Embryonic facial prominence (tissue), 1 donor: ENCODE measurements around the gene CAMKV.
"Not testable (repeated sequence)": the region's sequence is repeated elsewhere in the genome, so short reads cannot be mapped to it uniquely, and the experiment has no call there.

ENCODE experiments used
- DNase-seq: peaks from one replicate; pipeline ENCODE4 v3.0.0-alpha.2; 2016; ENCODE audit errors: extremely low spot score

Gene CAMKV

DNA sequence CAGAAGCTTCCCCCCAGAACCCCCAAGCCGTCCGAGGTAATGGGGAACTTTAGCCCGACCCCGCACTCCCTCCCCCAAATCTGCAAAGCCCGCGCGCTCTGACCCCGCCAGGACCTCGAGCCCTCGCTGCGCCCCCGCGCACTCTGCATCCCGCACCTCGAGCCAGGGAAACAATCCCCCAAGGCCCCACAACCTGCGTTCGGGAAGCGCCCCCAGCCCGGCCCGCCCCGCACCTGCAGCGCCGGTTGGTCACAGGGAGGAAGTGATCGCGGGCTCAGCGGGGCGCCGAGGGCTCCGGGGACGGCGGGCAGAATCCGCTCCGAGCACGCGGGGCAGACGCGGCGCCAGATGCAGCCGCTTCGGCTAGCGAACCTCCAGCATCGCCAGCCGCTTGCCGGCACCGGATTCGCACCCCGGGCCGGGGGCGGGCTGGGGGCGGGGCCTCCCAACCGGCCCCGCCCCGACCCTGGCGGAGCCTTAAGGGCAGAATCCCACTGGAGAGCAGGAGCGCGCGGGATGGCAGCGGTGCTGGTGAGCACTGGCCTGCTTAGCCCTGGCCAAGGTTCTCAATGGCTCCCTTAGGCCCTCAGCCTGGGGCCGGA is at the start of gene CAMKV:
CAMKV (minus strand) TSS at position 382 of the 602 bp plus-strand sequence. CDS start 7,518 bp downstream, outside the sequence.
- no peak for DNase-seq

DNA sequence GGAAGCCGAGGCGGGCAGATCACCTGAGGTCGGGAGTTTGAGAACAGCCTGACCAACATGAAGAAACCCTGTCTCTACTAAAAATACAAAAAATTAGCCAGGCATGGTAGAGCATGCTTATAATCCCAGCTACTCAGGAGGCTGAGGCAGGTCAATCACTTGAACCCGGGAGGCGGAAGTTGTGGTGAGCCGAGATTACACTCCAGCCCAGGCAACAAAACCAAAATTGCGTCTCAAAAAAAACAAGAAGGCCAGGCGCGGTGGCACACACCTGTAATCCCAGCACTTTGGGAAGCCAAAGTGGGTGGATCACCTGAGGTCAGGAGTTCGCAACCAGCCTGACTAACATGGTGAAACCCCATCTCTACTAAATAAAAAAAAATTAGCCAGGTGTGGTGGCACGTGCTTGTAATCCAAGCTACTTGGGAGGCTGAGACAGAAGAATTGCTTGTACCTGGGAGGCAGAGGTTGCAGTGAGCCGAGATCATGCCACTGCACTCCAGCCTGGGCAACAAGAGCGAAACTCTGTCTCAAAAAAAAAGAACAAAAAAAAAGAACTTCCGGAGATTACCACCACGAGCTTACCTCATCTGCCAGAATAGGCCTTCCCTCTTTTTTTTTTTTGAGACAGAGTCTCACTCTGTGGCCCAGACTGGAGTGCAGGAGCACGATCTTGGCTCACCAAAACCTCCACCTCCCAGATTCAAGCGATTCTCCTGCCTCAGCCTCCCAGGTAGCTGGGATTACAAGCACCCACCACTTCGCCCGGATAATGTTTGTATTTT is 48.3 kb upstream of the CAMKV start:
- DNase-seq = not testable (repeated sequence)

GRCh38 chr3:49916686-49917085 is 47.0 kb upstream of the CAMKV start:
- no peak for DNase-seq

DNA sequence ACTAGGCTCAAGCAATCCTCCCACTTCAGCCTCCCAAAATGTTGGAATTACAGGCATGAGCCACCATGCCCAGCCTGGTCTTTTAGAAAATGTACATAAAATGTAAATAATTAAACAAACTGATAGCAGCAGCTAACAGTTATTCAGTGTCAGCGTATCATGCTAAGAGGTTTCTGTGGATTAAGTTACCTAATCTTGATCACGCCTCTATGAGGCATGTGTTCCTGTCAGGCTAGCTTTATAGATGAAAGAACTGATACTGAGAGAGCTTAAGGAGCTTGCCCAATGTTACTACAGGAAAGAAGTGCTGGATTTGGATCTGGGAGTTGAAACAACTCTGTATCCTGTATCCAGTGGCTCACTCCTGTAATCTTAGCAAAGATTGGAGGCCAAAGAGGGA is 45.2 kb upstream of the CAMKV start:
- DNase-seq = no peak

GRCh38 chr3:49912881-49913281 is 43.2 kb upstream of the CAMKV start:
- DNase-seq = no peak

GRCh38 chr3:49911611-49912010 is 41.9 kb upstream of the CAMKV start:
- no peak for DNase-seq

DNA sequence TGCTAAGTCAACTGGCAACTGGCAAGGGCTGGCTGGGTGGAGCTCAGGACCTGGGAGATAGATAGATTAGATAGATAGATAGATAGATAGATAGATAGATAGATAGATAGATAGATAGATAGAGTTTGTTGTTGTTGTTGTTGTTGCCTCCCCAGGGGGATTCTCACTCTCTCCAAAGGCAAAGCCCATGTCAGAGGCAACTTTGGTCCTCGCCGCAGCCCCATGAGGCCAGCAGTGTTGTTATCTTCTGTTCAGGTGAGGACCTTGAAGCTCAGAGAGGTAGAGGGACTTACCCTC is 41.4 kb upstream of the CAMKV start:
- no peak for DNase-seq

GRCh38 chr3:49910409-49911123 is 40.9 kb upstream of the CAMKV start:
- DNase-seq = no peak

DNA sequence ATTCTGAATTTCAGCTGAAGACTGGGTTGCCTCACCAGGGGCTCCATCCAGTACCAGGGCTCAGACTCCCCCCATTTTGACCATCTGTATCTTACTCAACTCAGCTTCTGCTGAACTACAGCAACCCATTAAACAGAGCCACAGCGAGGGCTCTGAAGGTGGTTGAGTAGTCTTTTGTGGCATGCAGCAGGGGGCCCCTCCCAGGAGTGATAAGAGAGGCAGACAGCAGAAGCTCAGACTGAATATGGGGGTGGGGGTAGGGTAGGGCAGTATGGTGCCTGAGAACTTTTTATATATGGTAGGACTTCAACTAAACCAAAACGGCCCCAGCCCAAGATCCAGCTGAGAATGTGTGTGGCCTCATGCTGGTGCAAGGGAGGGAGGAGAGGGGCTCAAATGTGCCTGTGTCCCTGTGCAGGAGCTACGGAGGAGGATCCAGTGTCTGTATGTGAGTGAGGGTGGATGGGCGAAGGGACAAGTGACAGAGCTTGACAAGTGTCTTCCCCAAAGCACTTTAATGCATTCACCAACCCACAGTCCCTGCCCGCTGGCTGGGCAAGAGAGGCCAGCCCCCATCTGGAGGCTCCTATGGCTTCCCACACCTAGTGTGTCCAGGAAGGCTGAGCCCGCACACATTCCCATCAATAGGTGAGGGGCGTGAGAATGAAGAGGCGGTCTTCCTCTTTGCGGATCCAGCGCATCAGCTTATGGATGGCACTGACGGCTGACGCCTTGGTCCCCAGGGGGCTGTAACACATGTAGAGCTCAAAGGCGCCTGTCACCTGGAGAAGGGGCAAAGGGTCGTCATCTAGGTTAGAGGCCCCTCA is 38.9 kb upstream of the CAMKV start:
- no peak for DNase-seq

DNA sequence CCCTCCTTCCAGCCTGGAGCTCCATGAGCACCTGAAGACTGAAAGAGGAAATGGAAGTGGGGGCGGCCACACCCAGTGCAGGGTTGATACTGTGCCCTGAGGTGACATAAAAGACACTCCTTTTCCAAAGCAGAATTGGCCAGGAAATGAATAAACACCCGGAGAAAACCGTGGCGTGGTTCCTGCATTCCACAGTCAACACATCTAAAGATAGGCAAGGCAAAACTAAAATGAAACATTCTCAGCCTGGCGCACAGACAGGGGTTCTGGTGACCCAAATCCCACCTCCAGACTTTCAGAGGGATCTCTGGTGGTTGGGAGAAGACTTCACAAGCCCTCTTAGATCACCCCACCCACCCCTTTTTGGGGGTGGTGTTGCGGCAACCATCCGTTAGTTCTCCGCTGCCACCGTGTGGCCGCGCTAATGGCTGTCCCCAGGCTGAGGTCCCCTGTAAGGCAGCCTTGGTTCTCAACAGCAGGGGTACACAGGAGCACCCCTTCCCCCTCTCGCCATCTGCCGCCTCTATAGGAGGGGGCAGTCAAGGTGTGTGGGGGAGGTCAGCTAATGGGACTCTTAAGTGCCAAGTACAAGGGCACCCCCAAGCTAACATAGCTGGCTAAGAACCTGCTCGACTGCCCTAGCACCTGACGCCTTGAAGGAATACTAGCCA is 36.5 kb upstream of the CAMKV start:
- no peak for DNase-seq

DNA sequence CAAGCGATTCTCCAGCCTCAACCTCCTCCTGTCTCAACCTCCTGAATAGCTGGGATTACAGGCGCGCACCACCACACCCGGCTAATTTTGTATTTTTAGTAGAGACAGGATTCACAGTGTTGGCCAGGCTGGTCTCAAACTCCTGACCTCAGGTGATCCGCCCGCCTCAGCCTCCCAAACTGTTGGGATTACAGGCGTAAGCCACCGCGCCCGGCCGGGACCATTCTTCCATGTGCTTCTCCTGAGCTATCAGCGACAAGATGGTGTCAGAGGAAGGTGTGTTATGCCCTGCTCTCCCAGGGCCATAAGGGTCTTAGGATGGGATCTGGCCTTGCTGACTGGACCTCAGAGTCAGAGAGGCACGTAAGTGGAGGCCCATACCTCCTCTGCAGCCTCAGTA is 34.7 kb upstream of the CAMKV start:
- not testable (repeated sequence) for DNase-seq

DNA sequence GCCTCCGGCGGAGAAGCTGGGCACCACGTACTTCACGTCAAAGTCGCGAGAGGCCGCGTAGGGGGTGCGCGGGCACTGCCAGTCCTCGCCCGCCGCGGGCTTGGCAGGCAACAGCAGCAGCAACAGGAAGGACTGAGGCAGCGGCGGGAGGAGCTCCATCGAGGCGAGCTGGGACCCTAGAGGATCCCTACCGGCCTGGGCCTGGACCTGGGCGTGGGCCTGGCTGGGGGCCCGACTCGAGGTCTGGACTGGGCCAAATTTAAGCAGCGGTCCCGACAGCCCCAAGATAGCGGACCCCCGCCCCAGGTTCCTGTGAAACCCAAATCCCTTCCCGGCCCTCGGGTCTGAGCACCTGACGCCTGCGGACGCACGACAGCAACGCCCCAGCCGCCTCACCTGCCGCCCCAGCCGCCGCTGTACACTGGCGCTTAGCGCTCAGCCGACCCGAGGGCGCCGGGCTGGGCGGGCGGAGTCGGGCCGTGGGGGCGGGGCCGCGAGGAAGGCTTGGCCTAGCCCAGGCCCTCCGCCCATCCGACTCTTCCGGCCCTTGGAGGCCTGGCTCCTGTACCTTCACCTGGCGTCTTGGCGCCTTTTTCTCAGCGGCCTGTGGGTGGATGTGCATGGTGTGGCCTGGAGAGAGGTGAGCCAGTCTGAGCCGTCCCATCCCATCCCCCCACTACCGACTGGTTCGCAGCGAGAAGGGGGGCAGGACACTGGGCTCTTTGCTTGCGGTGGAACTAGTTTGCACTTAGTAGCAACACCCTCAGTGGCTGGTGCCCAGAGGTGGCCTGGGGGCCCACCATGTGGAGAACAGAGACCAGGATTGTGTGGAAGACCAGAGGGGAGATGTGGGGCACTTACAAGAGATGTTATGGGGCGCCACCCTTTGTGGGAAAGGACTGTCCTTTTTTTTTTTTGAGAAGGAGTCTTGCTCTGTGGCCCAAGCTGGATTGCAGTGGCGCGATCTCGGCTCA is 34.0 kb upstream of the CAMKV start, which contains the start of gene MST1R:
MST1R (minus strand) TSS at position 423 of the 974 bp plus-strand sequence; CDS start at position 159, 264 bp downstream.
- no peak for DNase-seq

- DNase-seq = no peak
These were observed 33.0 kb upstream of the CAMKV start for GRCh38 chr3:49902511-49903345.

DNA sequence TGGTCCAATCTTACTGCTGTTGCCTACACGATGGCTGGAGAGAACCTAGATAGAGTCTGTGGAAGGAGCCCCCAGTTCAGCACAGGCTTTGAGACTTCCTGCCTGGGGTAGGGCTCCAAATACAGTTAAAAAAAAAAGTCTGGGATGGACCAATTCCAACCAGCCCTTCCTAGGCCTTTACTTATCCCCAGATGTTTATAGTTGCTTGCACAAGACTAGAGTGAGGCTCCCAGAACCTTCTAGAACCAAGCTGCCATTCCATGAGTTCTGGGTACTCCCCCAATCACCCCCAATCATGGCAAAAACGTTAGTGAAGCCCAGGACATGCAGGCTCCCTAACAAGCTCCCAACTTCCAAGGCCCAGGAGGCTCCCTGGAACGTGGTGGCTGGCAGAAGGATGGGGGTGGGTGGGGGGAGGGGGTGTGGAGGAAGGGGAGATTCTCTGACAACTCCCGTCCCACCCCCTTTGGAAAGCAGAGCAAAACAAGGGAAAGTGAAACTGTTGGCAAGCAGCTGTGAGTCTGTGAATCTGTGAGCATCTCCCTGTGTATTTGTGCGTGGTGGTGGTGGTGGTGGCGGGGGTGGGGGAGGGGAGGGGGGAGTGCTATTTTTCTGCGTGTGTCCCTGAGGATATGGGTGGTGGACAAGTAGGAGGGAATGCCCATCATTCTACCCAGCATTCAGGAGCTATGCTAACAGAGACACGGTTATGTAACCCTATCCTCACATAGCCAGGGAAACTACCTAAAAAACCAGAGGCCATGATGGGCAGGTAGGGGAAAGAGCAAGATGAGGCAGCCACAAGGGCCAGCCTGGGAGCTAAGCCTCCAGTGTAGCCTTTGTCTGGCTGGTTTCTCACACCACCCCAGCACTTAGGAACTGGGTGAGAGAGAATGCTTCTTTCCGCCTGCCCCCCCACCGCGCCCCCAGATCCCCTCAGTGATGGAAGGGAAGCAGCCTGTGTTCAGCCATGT is 31.9 kb upstream of the CAMKV start:
- no peak for DNase-seq

DNA sequence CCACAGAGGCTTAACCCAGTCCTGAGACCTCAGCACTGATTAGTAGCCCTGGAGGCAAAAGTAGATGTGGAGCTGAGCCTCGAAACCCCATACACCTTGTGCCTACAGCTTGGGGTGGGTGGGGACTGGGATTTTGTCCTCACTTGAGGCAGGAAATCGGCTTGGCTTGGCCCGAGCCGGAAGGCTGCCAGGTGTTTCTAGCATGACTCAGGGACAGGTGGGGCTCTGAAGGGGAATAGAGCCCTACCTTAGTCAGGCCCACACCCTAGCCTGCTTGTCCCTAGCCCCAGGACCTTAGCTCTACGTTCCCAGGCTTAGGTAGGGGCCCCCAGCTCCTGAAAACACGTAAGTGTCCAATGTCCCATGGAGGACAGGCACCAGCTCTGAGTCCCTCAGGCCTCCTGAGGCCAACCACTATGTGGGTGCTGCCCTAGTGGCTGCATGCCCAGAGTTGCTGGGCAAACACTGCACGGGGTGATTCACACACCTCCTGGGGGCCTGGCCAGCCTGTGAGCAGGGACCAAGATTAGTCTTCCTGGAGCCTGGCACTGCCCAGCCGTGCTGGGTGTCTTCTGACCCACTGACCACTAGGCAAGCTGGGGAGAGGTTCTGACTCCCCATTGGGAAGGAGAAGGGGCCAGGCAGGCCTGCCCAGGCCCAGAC is 30.9 kb upstream of the CAMKV start:
- no peak for DNase-seq

- DNase-seq = no peak
These were observed 30.1 kb upstream of the CAMKV start for GRCh38 chr3:49899815-49900214.

- no peak for DNase-seq
These were observed 29.3 kb upstream of the CAMKV start for GRCh38 chr3:49898991-49899390.

GRCh38 chr3:49896345-49896744 is 26.6 kb upstream of the CAMKV start:
- no peak for DNase-seq
